SU-DHL-6 (cell line): ENCODE data around the gene USP16.

Source experiments
- H2AFZ ChIP-seq: fragments of 200-600 bp; sonication (generic); 2 replicates; pipeline ENCODE4 v1.6.1; 2014; ENCODE audit warnings: low read depth, mild to moderate bottlenecking, moderate library complexity, mixed read lengths, antibody characterized with exemption, low read length; ENCODE audit not compliant: severe bottlenecking
- H3F3A ChIP-seq: fragments of 200-600 bp; shearing (Covaris generic); 2 replicates; pipeline ENCODE4 v1.6.0; 2016; ENCODE audit warnings: antibody characterized with exemption, mild to moderate bottlenecking; ENCODE audit not compliant: insufficient read depth
- H3K27ac ChIP-seq: fragments of 200-600 bp; sonication (generic); 2 replicates; pipeline ENCODE4 v1.5.1; 2016; ENCODE audit warnings: low read depth, mild to moderate bottlenecking, low read length, moderate library complexity, mixed read lengths
- H3K27me3 ChIP-seq: fragments of 200-600 bp; sonication (generic), shearing (Covaris generic); 2 replicates; pipeline ENCODE4 v1.6.0; 2014; ENCODE audit warnings: mild to moderate bottlenecking, low read length
- H3K36me3 ChIP-seq: fragments of 200-600 bp; sonication (generic); 2 replicates; pipeline ENCODE4 v1.6.1; 2014; ENCODE audit warnings: mild to moderate bottlenecking, low read length, mixed read lengths
- H3K4me2 ChIP-seq: fragments of 300-600, 200-600 bp; shearing (Covaris generic), sonication (generic); 2 replicates; pipeline ENCODE4 v1.6.0; 2014; ENCODE audit warnings: low read length, low read depth, mild to moderate bottlenecking; ENCODE audit not compliant: poor library complexity, severe bottlenecking
- H3K4me3 ChIP-seq: fragments of 200-600 bp; sonication (generic); 2 replicates; pipeline ENCODE4 v1.5.1; 2014; ENCODE audit warnings: antibody characterized with exemption, low read length, mild to moderate bottlenecking, mixed read lengths; ENCODE audit not compliant: insufficient read depth, poor library complexity, severe bottlenecking
- H3K79me2 ChIP-seq: fragments of 200-600 bp; sonication (generic); 2 replicates; pipeline ENCODE4 v1.6.1; 2014; ENCODE audit warnings: mild to moderate bottlenecking, low read length, moderate library complexity; ENCODE audit not compliant: insufficient read depth
- H3K9ac ChIP-seq: fragments of 200-600 bp; sonication (generic); 2 replicates; pipeline ENCODE4 v1.7.0; 2014; ENCODE audit warnings: mild to moderate bottlenecking, low read length
- H3K9me2 ChIP-seq: fragments of 200-600 bp; sonication (generic); replicated peaks from 2 replicates; pipeline ENCODE4 v1.6.1; 2014; ENCODE audit warnings: low read length; ENCODE audit not compliant: insufficient read depth
- H3K9me3 ChIP-seq: fragments of 200-600 bp; sonication (generic); 2 replicates; pipeline ENCODE4 v1.6.1; 2014; ENCODE audit warnings: low read length, mixed read lengths; ENCODE audit not compliant: insufficient read depth
- H4K20me1 ChIP-seq: fragments of 200-600 bp; sonication (generic); 2 replicates; pipeline ENCODE4 v1.6.1; 2014; ENCODE audit warnings: low read depth, mild to moderate bottlenecking, antibody characterized with exemption, low read length, moderate library complexity, mixed read lengths
- EZH2phosphoT487 ChIP-seq: fragments of 200-600 bp; sonication (generic), shearing (Covaris generic); conservative IDR thresholded peaks from 2 replicates; pipeline ENCODE4 v1.6.1; 2018; ENCODE audit warnings: mild to moderate bottlenecking, antibody characterized with exemption, low read length, moderate library complexity, mixed read lengths
- TF ChIP-seq, protein P1 (sequence below): fragments of 200-600 bp; sonication (generic); IDR thresholded peaks from one replicate; pipeline ENCODE4 v1.5.1; 2017; ENCODE audit warnings: antibody characterized with exemption, mild to moderate bottlenecking, low read length, moderate library complexity; ENCODE audit not compliant: insufficient read depth, poor library complexity, severe bottlenecking

USP16 gene

DNA sequence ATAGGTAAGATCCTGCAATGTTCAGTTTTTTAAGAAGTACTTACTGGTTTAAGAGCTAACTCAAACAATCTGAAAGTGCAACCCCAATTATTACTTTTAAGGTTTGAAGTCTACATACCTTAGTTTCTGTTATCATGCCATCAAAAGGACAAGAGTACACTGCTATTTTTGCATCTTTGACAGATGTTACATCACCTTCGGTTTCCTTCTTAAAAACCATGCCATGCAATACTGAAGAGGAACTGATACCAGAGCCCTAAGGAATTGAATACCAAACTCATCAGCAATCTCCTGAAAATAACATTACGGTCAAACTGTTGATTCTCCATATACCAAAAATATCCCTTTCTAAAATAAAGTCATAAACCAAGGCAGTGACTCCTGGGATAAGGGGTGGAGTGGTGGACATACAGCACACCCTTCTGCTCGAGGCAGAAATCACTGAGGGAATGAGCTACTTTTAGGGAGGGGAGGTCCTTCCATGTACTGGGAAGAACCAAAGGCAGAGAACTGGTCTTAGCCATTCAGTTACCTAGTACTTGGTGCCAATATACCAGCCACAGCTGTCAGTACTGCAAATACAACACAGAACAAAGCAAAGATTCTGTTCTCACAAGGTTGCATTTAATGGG is 40.5 kb downstream of the USP16 start:
- no peak for TF ChIP-seq EZH2phosphoT487
- TF ChIP-seq, protein P1, sequence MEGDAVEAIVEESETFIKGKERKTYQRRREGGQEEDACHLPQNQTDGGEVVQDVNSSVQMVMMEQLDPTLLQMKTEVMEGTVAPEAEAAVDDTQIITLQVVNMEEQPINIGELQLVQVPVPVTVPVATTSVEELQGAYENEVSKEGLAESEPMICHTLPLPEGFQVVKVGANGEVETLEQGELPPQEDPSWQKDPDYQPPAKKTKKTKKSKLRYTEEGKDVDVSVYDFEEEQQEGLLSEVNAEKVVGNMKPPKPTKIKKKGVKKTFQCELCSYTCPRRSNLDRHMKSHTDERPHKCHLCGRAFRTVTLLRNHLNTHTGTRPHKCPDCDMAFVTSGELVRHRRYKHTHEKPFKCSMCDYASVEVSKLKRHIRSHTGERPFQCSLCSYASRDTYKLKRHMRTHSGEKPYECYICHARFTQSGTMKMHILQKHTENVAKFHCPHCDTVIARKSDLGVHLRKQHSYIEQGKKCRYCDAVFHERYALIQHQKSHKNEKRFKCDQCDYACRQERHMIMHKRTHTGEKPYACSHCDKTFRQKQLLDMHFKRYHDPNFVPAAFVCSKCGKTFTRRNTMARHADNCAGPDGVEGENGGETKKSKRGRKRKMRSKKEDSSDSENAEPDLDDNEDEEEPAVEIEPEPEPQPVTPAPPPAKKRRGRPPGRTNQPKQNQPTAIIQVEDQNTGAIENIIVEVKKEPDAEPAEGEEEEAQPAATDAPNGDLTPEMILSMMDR: no peak
- no peak overlapping the region for H3K4me3 ChIP-seq
- H3K36me3 ChIP-seq: peaks cover 84% of the 10 kb centered on the region
- no peak overlapping the region for H3K9ac ChIP-seq
- H3K9me2 ChIP-seq: no peaks in the 10 kb centered on the region
- peaks cover 36% of the 10 kb centered on the region for H3F3A ChIP-seq
- H3K27me3 ChIP-seq: no peaks in the 10 kb centered on the region
- peaks cover 27% of the 10 kb centered on the region for H3K79me2 ChIP-seq
- H2AFZ ChIP-seq: no peak overlapping the region
- peaks cover 31% of the 10 kb centered on the region for H4K20me1 ChIP-seq
- H3K4me2 ChIP-seq: no peak overlapping the region
- H3K9me3 ChIP-seq: no peaks in the 10 kb centered on the region
- no peak overlapping the region for H3K27ac ChIP-seq

GRCh38 chr21:29072873-29073221 is 48.4 kb downstream of the USP16 start:
- Histone ChIP-seq H3K36me3 (peaks cover 28% of the 10 kb centered on the region), H3F3A (peaks cover 20% of the 10 kb centered on the region), H2AFZ (peak overlapping the region; percentile 41), H3K4me3 (peak overlapping the region; percentile 85), H3K9me3 (no peaks in the 10 kb centered on the region), H3K27ac (peak overlapping the region; percentile 49), H3K9ac (peak overlapping the region; percentile 89), H3K9me2 (no peaks in the 10 kb centered on the region), H3K27me3 (no peaks in the 10 kb centered on the region), H4K20me1 (peaks cover 41% of the 10 kb centered on the region), H3K79me2 (peaks cover 54% of the 10 kb centered on the region), H3K4me2 (peak overlapping the region; percentile 94)
- TF ChIP-seq EZH2phosphoT487: no peak
- TF ChIP-seq, protein P1: no peak

- peak within 1 kb of the TSS; percentile 89 for H3K9ac ChIP-seq
- H3F3A ChIP-seq: peaks cover 26% of the 10 kb centered on the region
- H3K4me3 ChIP-seq: peak within 1 kb of the TSS; percentile 85
- H3K27ac ChIP-seq: peak within 1 kb of the TSS; percentile 60
- H3K4me2 ChIP-seq: peak within 1 kb of the TSS; percentile 94
- H3K9me2 ChIP-seq: no peaks in the 10 kb centered on the region
- H3K9me3 ChIP-seq: no peaks in the 10 kb centered on the region
- H4K20me1 ChIP-seq: peaks cover 41% of the 10 kb centered on the region
- TF ChIP-seq, protein P1: no peak
- no peak for TF ChIP-seq EZH2phosphoT487
- H3K79me2 ChIP-seq: peaks cover 51% of the 10 kb centered on the region
- H2AFZ ChIP-seq: peak within 1 kb of the TSS; percentile 57
- peaks cover 25% of the 10 kb centered on the region for H3K36me3 ChIP-seq
- H3K27me3 ChIP-seq: no peaks in the 10 kb centered on the region
Observed at GRCh38 chr21:29073222-29074006, 48.9 kb downstream of the USP16 start, which contains the start of gene CCT8. TSS of gene CCT8 (minus strand) at chr21:29073648. CDS start at chr21:29073590, 58 bp downstream.
